Ectodermal cell (in vitro differentiated cells): ENCODE results near the gene LEPROT.

Experiments
- H3K27ac ChIP-seq: 2 replicates; pipeline ENCODE4 v1.7.0; 2013; ENCODE audit warnings: mild to moderate bottlenecking, low read depth, low read length; ENCODE audit not compliant: insufficient read depth, poor library complexity, severe bottlenecking
- H3K27me3 ChIP-seq: 2 replicates; pipeline ENCODE4 v1.7.0; 2013; ENCODE audit warnings: mild to moderate bottlenecking, low read length; ENCODE audit not compliant: insufficient read depth, control insufficient read depth, poor library complexity, severe bottlenecking
- H3K36me3 ChIP-seq: one replicate; pipeline ENCODE4 v1.7.0; 2013; ENCODE audit warnings: low read length; ENCODE audit not compliant: control insufficient read depth, insufficient read depth
- H3K4me1 ChIP-seq: one replicate; pipeline ENCODE4 v1.7.0; 2013; ENCODE audit warnings: low read length; ENCODE audit not compliant: control insufficient read depth, insufficient read depth
- H3K4me3 ChIP-seq: 2 replicates; pipeline ENCODE4 v1.7.0; 2013; ENCODE audit warnings: low read depth, low read length, control low read depth; ENCODE audit not compliant: insufficient read depth
- H3K9me3 ChIP-seq: 2 replicates; pipeline ENCODE4 v1.7.0; 2013; ENCODE audit warnings: mild to moderate bottlenecking, low read length, moderate library complexity; ENCODE audit not compliant: control insufficient read depth
- WGBS, 2 experiments: methylation state at CpG; one replicate each; pipeline ENCODE4 v1.1.7; 2013; ENCODE audit warnings: missing lambda C conversion rate in 2 of 2; 5-methylcytosine and 5-hydroxymethylcytosine counted together

The LEPROT gene

GRCh38 chr1:65422241-65423203 lies 2.1 kb downstream of the LEPROT start:
- H3K27ac ChIP-seq: no peak overlapping the region
- peaks cover 8% of the 10 kb centered on the region for H3K4me1 ChIP-seq
- 93 to 95% methylated on average over 12 of the region's 12 CpGs for WGBS, 2 experiments
- no peaks in the 10 kb centered on the region for H3K9me3 ChIP-seq
- peaks cover 8% of the 10 kb centered on the region for H3K36me3 ChIP-seq
- peak overlapping the region; percentile 1 for H3K4me3 ChIP-seq
- no peaks in the 10 kb centered on the region for H3K27me3 ChIP-seq

- Histone ChIP-seq H3K36me3 (peaks cover 8% of the 10 kb centered on the region), H3K4me1 (peaks cover 7% of the 10 kb centered on the region), H3K9me3 (no peaks in the 10 kb centered on the region), H3K27ac (no peak overlapping the region), H3K27me3 (no peaks in the 10 kb centered on the region), H3K4me3 (no peak overlapping the region)
- 85 to 97% methylated on average over 2 of the region's 2 CpGs for WGBS, 2 experiments
Observed at GRCh38 chr1:65423884-65424572, 3.6 kb downstream of the LEPROT start.

GRCh38 chr1:65424573-65424889 lies 4.1 kb downstream of the LEPROT start:
- WGBS, 2 experiments: 56 to 88% methylated on average over 1 of the region's 1 CpG
- H3K4me1 ChIP-seq: peaks cover 6% of the 10 kb centered on the region
- peaks cover 8% of the 10 kb centered on the region for H3K36me3 ChIP-seq
- H3K9me3 ChIP-seq: no peaks in the 10 kb centered on the region
- H3K27me3 ChIP-seq: no peaks in the 10 kb centered on the region
- H3K4me3 ChIP-seq: no peak overlapping the region
- no peak overlapping the region for H3K27ac ChIP-seq

- Histone ChIP-seq H3K4me1 (peaks cover 6% of the 10 kb centered on the region), H3K36me3 (peaks cover 8% of the 10 kb centered on the region), H3K9me3 (no peaks in the 10 kb centered on the region), H3K27ac (no peak overlapping the region), H3K4me3 (no peak overlapping the region), H3K27me3 (no peaks in the 10 kb centered on the region)
- WGBS, 2 experiments: 93 to 94% methylated on average over 2 of the region's 2 CpGs
Observed at GRCh38 chr1:65425006-65425405, 4.5 kb downstream of the LEPROT start.

- Histone ChIP-seq H3K36me3 (peaks cover 8% of the 10 kb centered on the region), H3K4me3 (no peak overlapping the region), H3K4me1 (peaks cover 6% of the 10 kb centered on the region), H3K27ac (no peak overlapping the region), H3K27me3 (no peaks in the 10 kb centered on the region), H3K9me3 (no peaks in the 10 kb centered on the region)
- WGBS, 2 experiments: 82 to 86% methylated on average over 3 of the region's 3 CpGs
Observed at GRCh38 chr1:65425697-65426096, 5.2 kb downstream of the LEPROT start.

- H3K27ac ChIP-seq: peak overlapping the region; percentile 51
- no peak overlapping the region for H3K4me3 ChIP-seq
- no peaks in the 10 kb centered on the region for H3K27me3 ChIP-seq
- H3K9me3 ChIP-seq: no peaks in the 10 kb centered on the region
- peaks cover 10% of the 10 kb centered on the region for H3K4me1 ChIP-seq
- H3K36me3 ChIP-seq: peaks cover 8% of the 10 kb centered on the region
- 86% methylated on average over 2 of the region's 2 CpGs for WGBS, 2 experiments
Observed at GRCh38 chr1:65429078-65429477, 8.6 kb downstream of the LEPROT start.

- Histone ChIP-seq H3K27me3 (no peaks in the 10 kb centered on the region), H3K4me3 (no peak overlapping the region), H3K27ac (no peak overlapping the region), H3K4me1 (peaks cover 10% of the 10 kb centered on the region), H3K36me3 (peaks cover 8% of the 10 kb centered on the region), H3K9me3 (no peaks in the 10 kb centered on the region)
- WGBS, 2 experiments: 89 to 91% methylated on average over 7 of the region's 7 CpGs
Observed at GRCh38 chr1:65429806-65430205, 9.3 kb downstream of the LEPROT start.

GRCh38 chr1:65431111-65431705 lies 10.7 kb downstream of the LEPROT start:
- H3K27me3 ChIP-seq: no peaks in the 10 kb centered on the region
- H3K4me1 ChIP-seq: peaks cover 10% of the 10 kb centered on the region
- no peaks in the 10 kb centered on the region for H3K9me3 ChIP-seq
- peaks cover 3% of the 10 kb centered on the region for H3K36me3 ChIP-seq
- WGBS, 2 experiments: 22% methylated on average over 1 of the region's 1 CpG; no CpG with 5 or more reads in 1 of the 2 experiments
- no peak overlapping the region for H3K4me3 ChIP-seq
- H3K27ac ChIP-seq: no peak overlapping the region

GRCh38 chr1:65432918-65433317 lies 12.4 kb downstream of the LEPROT start:
- H3K9me3 ChIP-seq: no peaks in the 10 kb centered on the region
- no peak overlapping the region for H3K27ac ChIP-seq
- no peaks in the 10 kb centered on the region for H3K36me3 ChIP-seq
- peaks cover 10% of the 10 kb centered on the region for H3K4me1 ChIP-seq
- H3K4me3 ChIP-seq: no peak overlapping the region
- 24 to 30% methylated on average over 8 of the region's 8 CpGs for WGBS, 2 experiments
- no peaks in the 10 kb centered on the region for H3K27me3 ChIP-seq

- Histone ChIP-seq H3K4me1 (peaks cover 7% of the 10 kb centered on the region), H3K27me3 (no peaks in the 10 kb centered on the region), H3K36me3 (no peaks in the 10 kb centered on the region), H3K9me3 (no peaks in the 10 kb centered on the region), H3K4me3 (no peak overlapping the region), H3K27ac (no peak overlapping the region)
- 91% methylated on average over 1 of the region's 1 CpG; no CpG with 5 or more reads in 1 of the 2 experiments for WGBS, 2 experiments
Observed at GRCh38 chr1:65434255-65434654, 13.8 kb downstream of the LEPROT start.
